Bronchial epithelial cell (primary cell): ENCODE data around the gene CELA2A. TPM values are rescaled to one million over a fixed set of nuclear protein-coding genes. Genes with fewer than 3 reads are reported as not detected.
"Not testable (repeated sequence)": the region's sequence is repeated elsewhere in the genome, so short reads cannot be mapped to it uniquely, and the experiment has no call there.

ENCODE experiments used
- DNase-seq: peaks from one replicate; pipeline ENCODE4 v3.0.0-alpha.2; 2010; ENCODE audit warnings: low read depth
- FAIRE-seq: peaks from 2 replicates; lab custom pipeline; 2011; peaks lifted over from hg19 to GRCh38; lab: Jason Lieb, UNC
- H3K27me3 ChIP-seq: 2 replicates; pipeline ENCODE4 v1.5.1; 2011; ENCODE audit warnings: low read length; ENCODE audit not compliant: control insufficient read depth, insufficient read depth
- H3K36me3 ChIP-seq: 2 replicates; pipeline ENCODE4 v1.5.1; 2011; ENCODE audit warnings: low read length; ENCODE audit not compliant: control insufficient read depth, insufficient read depth
- H3K4me3 ChIP-seq: 2 replicates; pipeline ENCODE4 v1.5.1; 2011; ENCODE audit warnings: mild to moderate bottlenecking, low read depth, low read length, control low read depth
- total RNA-seq: library from RNA; depleted of rRNA; stranded (reverse); fragments of >200 nt; gene quantifications from 2 replicates; pipeline ENCODE4 v1.2.1, GENCODE V29; 2014
- TF ChIP-seq, protein P1 (sequence below): IDR thresholded peaks from 2 replicates; pipeline ENCODE4 v1.5.1; 2011; ENCODE audit warnings: mild to moderate bottlenecking, moderate library complexity, low read length, control low read depth, inconsistent platforms; ENCODE audit not compliant: insufficient read depth, severe bottlenecking

The CELA2A gene
- total RNA-seq, 1 donor from 2014 or later: not detected

DNA sequence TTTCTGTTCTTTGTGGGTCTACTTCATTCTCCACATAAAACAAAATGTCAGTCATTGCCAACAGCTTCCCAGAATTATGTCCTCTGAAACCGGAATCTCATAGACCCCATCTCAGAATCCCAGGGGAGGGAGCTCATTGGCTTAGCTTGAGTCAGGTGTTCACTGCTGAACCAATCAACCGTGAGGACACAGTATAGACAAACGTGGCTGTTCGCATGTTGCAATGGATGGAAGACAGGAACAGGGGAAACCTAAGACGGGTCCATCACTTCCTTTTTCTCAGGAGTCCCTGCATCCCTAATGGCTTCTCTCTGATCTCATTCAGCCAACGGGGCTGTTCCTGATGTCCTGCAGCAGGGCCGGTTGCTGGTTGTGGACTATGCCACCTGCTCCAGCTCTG lies 9.1 kb downstream of the CELA2A start:
- H3K36me3 ChIP-seq: no peaks in the 10 kb centered on the region
- no peak overlapping the region for H3K4me3 ChIP-seq
- TF ChIP-seq, protein P1, sequence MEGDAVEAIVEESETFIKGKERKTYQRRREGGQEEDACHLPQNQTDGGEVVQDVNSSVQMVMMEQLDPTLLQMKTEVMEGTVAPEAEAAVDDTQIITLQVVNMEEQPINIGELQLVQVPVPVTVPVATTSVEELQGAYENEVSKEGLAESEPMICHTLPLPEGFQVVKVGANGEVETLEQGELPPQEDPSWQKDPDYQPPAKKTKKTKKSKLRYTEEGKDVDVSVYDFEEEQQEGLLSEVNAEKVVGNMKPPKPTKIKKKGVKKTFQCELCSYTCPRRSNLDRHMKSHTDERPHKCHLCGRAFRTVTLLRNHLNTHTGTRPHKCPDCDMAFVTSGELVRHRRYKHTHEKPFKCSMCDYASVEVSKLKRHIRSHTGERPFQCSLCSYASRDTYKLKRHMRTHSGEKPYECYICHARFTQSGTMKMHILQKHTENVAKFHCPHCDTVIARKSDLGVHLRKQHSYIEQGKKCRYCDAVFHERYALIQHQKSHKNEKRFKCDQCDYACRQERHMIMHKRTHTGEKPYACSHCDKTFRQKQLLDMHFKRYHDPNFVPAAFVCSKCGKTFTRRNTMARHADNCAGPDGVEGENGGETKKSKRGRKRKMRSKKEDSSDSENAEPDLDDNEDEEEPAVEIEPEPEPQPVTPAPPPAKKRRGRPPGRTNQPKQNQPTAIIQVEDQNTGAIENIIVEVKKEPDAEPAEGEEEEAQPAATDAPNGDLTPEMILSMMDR: no peak
- FAIRE-seq (no peak), DNase-seq (no peak)
- no peaks in the 10 kb centered on the region for H3K27me3 ChIP-seq

DNA sequence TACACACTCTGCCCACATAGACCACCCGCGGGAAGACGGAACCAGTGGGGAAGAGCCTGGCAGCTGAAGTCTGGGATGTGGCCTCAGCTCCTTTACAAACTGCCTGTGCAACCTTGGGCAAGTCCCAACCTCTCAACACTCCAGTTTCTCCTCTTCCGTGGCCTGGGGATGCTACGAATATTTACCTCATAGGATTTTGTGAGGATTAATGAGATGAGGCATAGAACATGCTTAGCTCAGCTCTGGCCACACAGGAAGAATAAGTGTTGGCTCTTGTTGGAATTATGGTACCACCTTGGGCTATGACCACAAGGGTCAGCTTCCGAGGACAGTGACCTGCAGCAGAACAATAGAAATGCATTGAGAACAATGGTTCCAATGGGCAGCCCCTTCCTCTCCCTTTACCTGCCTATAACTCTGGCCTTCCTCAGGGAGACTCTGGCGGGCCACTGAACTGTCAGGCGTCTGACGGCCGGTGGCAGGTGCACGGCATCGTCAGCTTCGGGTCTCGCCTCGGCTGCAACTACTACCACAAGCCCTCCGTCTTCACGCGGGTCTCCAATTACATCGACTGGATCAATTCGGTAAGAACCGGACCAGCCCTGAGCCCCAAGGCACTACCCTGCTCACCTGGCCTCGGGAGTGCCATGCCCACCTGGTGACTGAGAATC lies 10.6 kb downstream of the CELA2A start:
- peak; percentile 22 for DNase-seq
- not testable (repeated sequence) for FAIRE-seq

DNA sequence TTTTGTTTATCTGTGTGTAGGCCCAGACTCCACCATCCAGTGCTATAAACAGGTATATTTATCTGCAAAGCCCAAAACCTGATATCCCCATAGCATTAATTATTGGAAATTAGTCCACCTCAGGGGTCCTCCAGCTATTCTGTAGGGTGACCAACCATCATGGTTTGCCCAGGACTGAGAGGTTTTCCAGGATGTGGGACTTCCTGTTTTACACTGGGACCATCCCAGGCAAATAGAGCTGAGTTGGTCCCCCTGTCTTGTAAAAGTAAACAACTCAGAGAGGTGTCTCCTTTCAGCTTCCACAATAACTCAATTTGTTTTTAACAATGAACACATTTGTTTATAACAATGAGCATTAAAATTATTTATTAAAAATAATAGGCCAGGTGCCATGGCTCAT lies 11.6 kb downstream of the CELA2A start:
- Histone ChIP-seq H3K36me3 (no peaks in the 10 kb centered on the region), H3K27me3 (no peaks in the 10 kb centered on the region), H3K4me3 (no peak overlapping the region)
- FAIRE-seq: no peak
- TF ChIP-seq, protein P1: no peak
- DNase-seq: no peak

More for the DNA sequence above, 10.6 kb downstream of the CELA2A start:
- not testable (repeated sequence) for H3K36me3 ChIP-seq, H3K4me3 ChIP-seq, H3K27me3 ChIP-seq

DNA sequence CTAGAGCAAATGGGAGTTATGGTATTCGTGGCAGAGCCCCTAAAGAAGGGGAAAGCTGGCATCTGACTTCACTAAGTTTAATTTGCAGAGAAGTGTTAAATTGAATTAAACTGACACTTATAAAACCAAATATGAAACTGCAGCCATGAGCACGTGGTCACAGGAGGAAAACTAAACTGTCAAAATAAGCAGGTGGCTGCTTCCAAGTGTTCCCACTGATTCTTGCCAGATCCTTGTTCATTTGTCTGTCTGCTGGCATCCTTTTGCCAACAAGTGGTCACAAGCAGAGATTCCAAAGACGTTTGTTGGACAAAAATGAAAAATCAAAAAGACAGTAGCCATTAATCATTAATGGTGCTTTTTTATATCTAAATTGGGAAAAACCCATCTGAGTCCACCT lies 12.8 kb downstream of the CELA2A start:
- TF ChIP-seq, protein P1: no peak
- H3K27me3 ChIP-seq: no peaks in the 10 kb centered on the region
- no peak overlapping the region for H3K4me3 ChIP-seq
- DNase-seq (no peak), FAIRE-seq (no peak)
- H3K36me3 ChIP-seq: no peaks in the 10 kb centered on the region

DNA sequence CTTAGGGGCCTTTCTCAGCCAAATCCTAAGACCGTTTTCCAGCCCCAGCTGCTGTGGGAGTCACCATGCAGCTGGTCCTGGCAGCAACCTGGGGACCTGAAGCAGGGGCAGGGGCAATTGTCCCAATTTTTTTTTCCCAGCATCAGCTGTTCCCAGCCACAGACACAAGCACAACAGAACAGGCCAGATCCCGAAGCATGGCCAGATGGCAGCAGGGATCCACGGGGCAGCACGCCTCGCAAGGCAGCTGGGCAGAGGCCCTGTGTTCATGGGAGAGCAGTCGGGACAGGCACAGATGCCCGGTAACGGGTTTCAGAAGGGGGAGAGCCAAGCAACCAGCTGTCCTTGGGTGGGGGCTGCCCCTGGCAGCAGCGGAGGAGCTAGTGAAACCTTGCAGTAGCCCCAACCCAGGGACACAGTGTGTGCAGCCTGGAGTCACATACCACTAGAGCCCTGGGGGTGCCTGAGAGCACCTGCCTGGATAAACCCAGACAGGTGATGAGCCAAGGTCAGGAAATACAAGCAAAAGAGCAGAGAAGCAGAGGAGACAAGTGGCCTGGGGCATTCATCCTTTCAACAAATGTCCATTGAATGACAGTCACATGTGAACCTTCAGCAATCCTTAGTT lies 13.4 kb downstream of the CELA2A start:
- not testable (repeated sequence) for FAIRE-seq, H3K4me3 ChIP-seq, H3K27me3 ChIP-seq, DNase-seq, H3K36me3 ChIP-seq

DNA sequence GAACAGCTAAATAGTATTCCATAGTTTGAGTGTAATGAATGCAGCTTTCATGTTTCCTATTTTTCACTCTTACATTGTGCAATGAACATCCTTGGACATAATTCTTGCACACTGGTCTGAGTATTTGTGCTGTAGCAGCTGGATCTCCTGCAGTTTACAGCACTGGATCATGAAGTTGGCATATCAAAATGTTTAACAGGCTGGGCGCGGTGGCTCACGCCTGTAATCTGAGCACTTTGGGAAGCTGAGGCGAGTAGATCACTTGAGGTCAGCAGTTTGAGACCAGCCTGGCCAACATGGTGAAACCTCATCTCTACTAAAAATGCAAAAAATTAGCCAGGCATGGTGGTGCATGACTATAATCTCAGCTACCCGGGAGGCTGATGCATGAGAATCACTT lies 14.5 kb downstream of the CELA2A start:
- DNase-seq, FAIRE-seq, H3K27me3 ChIP-seq, H3K4me3 ChIP-seq, H3K36me3 ChIP-seq: not testable (repeated sequence)

DNA sequence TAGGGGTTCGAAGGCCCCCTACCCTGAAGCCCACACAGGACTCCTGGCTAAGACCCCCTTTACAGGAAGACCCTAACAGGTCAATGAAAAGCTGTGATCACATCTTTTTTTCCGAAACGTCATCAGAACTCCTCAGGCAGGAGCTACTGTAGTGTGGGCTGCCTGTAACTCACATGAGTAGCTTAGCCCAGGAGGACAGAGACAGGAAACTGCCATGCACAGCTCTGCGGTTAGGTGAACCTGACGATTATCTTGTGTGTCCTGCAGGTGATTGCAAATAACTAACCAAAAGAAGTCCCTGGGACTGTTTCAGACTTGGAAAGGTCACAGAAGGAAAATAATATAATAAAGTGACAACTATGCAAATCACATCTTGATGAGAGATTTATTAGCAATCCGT lies 15.2 kb downstream of the CELA2A start:
- FAIRE-seq, H3K4me3 ChIP-seq, DNase-seq, H3K27me3 ChIP-seq, H3K36me3 ChIP-seq: not testable (repeated sequence)

DNA sequence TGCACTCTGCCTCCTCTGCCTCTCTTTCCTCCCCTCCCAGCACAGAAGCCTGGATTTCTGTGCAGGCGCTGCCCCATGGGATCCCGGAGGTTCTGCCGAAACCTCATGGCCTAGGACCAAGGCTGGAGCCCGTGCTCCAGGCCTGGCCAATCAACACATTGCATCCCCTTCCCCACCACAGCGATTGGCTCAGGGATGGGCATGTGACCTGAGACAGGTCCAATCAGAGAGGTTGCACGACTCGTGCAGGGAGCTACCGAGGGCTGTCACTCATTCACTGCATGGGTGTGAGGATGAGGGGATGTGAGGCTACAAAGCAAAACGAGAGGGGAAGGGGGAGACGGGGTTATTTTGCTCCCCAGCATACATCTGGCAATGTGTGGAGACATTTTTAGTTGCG lies 16.1 kb downstream of the CELA2A start:
- no peak for DNase-seq
- Histone ChIP-seq H3K4me3 (no peak overlapping the region), H3K36me3 (no peaks in the 10 kb centered on the region), H3K27me3 (no peaks in the 10 kb centered on the region)
- no peak for FAIRE-seq
- TF ChIP-seq, protein P1: no peak
